OCI-LY1 (cell line): Measurements from ENCODE around the gene ZDBF2.

ENCODE experiments used
- EZH2 ChIP-seq: fragments of 200-600 bp; sonication (generic), shearing (Covaris generic); IDR thresholded peaks from 2 replicates; pipeline ENCODE4 v1.8.0; 2017; ENCODE audit warnings: borderline replicate concordance, mixed run types, mild to moderate bottlenecking, antibody characterized with exemption, low read length, moderate library complexity, mixed read lengths
- TF ChIP-seq, protein P1 (sequence below): fragments of 200-600 bp; sonication (generic), shearing (Covaris generic); IDR thresholded peaks from 2 replicates; pipeline ENCODE4 v1.5.1; 2017; ENCODE audit warnings: mild to moderate bottlenecking, antibody characterized with exemption, low read length, moderate library complexity, mixed read lengths

DNA sequence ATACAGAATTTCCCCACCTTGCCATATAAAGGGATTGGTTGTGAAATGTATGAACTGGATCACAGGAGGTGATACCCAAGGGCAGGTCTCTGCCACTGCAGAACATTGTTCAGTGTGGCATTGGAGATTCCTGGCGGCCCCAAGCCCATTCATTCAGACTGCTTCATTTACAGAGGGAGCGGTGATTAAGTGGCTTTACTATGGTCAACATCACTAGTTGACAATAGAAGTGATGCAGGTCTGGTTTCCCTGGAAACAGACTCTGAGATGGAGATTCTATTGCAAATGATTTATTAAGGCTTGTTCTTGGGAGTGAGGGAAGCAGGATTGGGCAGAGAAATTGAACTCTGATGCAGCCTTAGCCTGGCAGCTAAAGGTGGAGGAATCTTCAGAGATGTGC lies 62.4 kb downstream of the ZDBF2 start:
- TF ChIP-seq, protein P1, sequence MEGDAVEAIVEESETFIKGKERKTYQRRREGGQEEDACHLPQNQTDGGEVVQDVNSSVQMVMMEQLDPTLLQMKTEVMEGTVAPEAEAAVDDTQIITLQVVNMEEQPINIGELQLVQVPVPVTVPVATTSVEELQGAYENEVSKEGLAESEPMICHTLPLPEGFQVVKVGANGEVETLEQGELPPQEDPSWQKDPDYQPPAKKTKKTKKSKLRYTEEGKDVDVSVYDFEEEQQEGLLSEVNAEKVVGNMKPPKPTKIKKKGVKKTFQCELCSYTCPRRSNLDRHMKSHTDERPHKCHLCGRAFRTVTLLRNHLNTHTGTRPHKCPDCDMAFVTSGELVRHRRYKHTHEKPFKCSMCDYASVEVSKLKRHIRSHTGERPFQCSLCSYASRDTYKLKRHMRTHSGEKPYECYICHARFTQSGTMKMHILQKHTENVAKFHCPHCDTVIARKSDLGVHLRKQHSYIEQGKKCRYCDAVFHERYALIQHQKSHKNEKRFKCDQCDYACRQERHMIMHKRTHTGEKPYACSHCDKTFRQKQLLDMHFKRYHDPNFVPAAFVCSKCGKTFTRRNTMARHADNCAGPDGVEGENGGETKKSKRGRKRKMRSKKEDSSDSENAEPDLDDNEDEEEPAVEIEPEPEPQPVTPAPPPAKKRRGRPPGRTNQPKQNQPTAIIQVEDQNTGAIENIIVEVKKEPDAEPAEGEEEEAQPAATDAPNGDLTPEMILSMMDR = no peak
- TF ChIP-seq EZH2 = no peak
